Measurements from ENCODE around the gene TRIM44.

The TRIM44 gene

DNA sequence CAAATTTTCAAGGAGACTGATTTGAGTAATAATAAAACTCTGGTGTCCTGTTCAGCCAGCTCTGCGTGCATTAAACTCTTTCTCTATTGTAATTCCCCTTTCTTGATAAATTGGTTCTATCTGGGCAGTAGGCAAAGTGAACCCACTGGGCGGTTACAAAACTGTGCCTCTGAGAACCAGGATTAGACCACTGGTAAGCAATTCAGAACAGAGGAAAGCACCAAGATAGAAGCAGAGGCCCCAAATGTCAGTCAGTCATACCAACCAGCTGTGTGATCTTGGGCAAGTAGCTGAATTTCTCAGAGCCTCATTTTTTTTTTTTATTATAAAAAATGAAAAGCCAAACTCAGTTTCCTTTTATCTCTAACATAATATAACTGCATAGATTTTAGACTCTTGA is 54.9 kb downstream of the TRIM44 start:
- no peak for DNase-seq (ENCODE audit: low spot score)

GRCh38 chr11:35721651-35722282 is 59.2 kb downstream of the TRIM44 start:
- peak; percentile 41 for DNase-seq (ENCODE audit: low spot score)

- DNase-seq (ENCODE audit: low spot score), result no peak
Measured at GRCh38 chr11:35722641-35723040, 60.1 kb downstream of the TRIM44 start.

DNA sequence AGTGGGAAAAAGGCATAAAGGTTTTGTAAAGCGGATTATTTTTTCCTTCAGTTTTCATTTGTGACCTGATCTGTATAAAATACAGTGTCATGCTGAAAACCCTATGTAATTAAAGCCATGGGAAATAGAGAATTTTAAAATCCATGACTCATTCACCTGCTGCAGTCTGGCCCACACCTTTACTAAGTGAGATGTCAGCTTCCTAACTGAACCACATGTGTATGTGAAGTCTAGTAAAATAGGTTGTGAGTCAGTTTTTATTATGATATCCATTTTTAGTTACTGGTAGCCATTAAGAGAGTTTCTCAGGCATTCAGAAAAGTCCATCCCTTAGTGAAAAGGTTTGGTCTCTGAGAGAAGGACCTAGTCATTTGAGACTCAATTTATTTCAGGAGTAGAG is 60.9 kb downstream of the TRIM44 start:
- no peak for DNase-seq (ENCODE audit: low spot score)

DNA sequence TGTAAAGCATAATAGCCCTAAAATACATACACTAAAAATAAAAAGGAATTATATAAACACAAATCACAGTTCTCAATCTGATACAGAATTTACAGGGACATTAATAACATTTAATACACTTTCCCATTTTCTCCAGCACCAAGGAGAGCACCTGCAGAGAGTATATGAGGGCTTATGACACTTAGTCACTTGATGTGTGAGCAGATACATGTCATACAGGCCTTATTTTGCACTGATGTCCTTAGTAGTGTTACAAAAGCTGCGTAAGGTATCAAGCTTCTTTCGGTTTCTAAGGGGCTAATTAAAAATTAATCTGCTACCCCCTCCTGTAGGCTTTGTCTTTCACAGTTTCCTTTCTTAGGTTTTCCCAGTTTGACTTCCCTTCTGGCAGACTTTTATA is 61.3 kb downstream of the TRIM44 start:
- no peak for DNase-seq (ENCODE audit: low spot score)

DNA sequence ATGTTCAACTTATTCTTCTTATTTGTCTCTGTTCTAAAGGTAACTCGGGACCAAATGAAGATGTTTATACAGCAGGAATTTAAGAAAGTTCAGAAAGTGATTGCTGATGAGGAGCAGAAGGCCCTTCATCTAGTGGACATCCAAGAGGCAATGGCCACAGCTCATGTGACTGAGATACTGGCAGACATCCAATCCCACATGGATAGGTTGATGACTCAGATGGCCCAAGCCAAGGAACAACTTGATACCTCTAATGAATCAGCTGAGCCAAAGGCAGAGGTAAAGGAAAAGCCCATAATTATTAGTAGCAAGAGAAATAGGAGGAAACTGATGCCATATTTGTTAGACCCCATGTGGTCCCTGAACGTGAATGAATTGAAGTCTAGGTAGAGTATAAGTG is 63.3 kb downstream of the TRIM44 start:
- no peak for DNase-seq (ENCODE audit: low spot score)

- no peak for DNase-seq (ENCODE audit: low spot score)
Measured at GRCh38 chr11:35727140-35727539, 64.6 kb downstream of the TRIM44 start.

- no peak for DNase-seq (ENCODE audit: low spot score)
Measured at GRCh38 chr11:35730254-35730653, 67.7 kb downstream of the TRIM44 start.

DNA sequence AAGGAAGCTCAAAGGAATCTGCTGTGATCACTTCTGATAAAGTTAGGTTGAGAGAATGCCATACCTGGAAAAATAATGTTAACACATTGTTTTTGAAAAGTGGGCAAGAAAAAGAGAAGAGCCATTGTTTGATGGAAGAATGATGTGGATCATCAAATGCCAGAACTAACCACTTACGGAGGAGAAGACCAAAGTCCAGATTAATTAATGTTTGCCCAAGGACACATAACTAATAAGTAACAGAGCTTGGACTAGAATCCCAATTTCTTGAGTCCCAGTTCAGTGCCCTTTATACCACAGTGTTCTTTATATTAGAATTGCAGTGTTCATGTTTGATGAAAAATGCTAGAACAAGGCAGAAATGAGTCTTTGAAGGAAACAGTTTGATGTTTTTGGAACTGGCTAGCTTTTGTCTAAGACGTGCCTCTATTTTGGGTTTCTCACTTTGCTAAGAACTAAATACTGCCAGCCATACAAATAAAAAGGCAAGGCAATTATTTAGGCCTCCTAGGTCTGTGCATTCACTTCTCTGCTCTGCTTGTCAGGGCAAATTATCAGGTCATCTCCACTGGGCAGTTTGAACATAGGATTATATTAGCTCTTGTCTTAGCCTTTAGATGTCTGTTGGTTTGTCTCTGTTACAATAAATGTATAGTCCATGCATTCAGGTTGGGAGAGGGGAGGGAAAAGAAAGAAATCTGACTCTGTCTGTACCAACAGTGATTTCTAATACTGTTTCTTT is 72.3 kb downstream of the TRIM44 start:
- no peak for DNase-seq (ENCODE audit: low spot score)

DNA sequence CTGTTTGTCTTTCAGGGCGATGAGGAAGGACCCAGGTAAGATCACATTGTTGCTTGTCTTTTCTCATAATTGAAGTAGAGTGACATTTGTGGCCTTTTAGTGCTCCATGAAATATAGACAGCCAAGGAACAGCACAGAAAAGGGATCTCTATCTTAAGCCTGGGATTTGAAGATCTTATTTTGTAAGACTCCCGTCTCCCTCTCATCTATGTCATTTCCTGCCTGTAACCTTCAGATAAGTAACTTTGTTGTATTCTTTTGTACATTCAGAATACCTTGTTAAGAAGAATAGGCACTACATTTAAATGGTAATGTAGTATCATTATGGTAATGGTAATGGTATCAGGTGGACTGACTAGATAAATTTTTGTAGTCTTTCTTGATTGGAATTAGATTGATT is 72.8 kb downstream of the TRIM44 start:
- no peak for DNase-seq (ENCODE audit: low spot score)

DNA sequence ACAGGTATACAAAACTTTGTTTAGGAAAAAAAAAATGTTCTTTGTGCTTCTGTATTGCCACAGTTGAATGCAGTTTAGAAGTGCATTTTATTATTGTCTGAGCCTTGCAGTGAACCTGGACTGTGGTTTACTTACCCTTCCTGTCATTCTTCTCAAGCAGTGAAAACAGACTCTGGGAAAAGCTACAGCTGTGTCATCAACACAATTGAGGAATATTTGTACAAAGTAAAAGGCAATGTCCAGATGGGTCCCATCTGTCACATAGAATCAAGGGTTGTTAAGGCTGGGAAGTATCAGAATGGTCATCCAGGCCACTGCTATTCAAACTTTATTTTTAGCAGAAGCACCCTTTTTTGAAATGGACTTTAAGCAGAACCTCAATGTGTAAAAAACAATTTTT is 73.3 kb downstream of the TRIM44 start:
- DNase-seq (ENCODE audit: low spot score), result no peak

DNA sequence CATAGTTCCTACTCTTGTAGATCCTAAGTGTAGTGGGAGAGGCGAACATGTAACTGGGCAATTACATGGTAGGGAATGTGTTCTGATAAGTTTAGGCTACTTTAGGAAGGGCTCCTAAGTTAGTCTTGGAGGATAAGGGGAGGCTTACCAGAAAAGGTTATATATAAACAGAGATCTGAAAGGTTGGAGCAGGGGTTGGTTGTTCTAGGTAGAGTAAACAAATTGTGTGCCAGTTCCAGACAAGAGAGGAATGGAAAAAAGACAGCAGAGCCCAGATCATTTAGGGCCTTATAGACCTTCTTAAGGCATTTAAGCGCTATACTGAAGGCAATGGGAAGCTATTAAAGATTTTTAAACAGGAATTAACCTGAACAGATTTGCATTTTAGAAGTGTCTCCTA is 74.4 kb downstream of the TRIM44 start:
- no peak for DNase-seq (ENCODE audit: low spot score)

GRCh38 chr11:35740061-35740799 is 77.7 kb downstream of the TRIM44 start:
- DNase-seq (ENCODE audit: low spot score), result no peak

DNA sequence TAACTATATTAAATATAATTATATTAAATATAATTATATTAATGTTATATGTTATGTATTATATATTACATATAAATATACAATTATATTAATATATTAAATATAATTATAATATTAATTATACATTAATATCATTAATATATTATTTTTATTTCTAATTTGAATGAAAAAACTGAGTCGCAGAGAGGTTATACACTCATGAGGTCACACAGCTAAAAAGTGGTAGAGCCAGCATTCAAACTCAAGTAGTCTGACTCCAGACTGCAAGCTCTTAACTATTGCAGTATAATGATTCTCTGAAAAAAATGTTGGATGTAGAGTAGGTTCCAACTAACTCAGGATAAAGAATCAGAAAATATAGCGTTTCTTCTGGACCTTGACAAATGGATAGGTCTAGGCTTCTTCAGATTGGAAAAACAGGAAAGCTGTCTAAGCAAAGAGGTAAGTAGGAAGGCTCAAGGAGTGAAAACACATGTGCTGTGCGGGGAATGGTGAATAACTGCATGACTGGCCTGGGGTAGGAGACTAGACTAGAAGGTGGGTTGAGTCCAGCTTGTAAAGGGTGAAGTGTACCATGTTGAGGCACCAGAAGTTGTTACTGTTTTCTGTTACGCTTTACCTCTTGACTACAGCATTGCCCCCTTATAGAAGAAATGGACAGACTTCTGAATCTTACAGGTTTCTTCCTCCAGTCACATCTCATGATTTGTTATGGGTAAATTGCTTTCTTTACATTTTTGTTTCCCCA is 80.3 kb downstream of the TRIM44 start:
- no peak for DNase-seq (ENCODE audit: low spot score)

DNA sequence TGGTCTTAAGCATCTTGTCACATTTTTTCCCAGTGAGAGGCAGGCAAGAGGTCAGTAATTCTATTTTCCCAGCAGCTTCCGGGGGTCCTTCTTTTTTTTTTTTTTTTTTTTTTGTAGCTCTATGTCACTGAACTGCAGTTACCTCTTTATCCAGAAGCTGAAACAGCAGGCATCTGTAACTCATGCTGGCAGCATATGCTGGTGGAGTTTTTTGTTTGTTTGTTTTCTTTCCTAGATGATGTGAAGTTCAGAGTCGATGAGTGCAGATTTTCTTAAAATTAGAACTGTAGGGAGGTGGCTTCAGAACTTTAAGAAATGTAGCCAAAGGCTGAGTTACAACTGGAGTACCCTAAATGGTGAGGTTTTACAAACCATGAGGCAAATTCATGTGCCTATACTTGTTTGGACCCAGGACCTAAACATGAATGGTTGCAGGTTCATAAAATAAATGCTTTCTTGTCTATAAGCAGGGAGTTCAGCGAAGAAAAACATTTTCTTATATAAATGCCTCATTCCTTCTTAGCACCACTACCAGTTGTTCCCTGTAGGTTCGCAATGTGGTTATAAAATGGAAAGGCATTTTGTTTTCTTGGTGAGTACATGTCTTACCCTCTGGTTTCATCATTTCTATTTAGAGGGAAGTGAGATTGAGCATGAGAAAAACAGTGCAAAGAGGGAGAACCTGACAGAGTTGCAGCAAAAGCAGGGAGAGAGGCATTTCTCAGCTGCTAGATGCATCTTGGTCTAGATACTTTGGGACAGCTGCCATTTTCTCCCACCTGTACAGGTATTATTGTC is 84.0 kb downstream of the TRIM44 start:
- no peak for DNase-seq (ENCODE audit: low spot score)

- peak; percentile 54 for DNase-seq (ENCODE audit: low spot score)
Measured at GRCh38 chr11:35747668-35748067, 85.1 kb downstream of the TRIM44 start.

DNA sequence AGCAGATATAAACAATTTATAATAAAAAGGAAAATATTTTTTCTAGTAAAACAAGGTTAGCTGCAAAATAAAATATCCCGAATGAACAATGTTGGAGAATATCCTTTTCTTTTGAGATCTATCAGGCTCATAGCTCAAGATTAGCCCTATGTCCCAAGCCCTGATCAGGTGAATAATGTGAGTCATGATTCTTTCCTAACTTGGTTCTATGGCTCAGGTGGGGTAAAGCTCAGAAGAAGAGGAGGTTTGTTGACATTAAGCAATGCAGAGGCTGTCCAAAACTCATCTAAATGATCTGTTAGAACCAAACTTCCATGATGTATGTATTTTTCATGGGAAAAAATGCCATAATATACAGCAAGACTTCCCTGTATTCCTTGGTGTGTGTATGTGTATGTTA is 86.1 kb downstream of the TRIM44 start:
- no peak for DNase-seq (ENCODE audit: low spot score)

DNA sequence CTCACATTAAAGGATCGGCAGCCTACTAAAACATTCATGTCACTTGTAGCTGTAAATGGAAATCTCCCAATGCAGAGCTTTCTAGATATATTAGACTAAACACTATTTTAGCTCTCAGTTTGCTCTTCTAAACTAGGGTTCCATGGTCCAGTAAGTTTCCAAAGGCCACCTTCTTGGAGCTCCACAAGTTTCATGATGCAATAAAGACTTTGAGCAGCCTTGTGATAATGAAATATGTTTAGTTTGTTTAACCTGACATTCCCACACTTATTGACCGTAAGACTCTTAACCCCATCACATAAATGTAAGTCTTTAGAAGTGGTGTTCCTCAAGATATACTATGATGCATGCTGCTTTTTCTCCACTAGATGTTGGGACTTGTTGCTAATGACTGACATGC is 87.7 kb downstream of the TRIM44 start:
- DNase-seq (ENCODE audit: low spot score), result no peak

DNA sequence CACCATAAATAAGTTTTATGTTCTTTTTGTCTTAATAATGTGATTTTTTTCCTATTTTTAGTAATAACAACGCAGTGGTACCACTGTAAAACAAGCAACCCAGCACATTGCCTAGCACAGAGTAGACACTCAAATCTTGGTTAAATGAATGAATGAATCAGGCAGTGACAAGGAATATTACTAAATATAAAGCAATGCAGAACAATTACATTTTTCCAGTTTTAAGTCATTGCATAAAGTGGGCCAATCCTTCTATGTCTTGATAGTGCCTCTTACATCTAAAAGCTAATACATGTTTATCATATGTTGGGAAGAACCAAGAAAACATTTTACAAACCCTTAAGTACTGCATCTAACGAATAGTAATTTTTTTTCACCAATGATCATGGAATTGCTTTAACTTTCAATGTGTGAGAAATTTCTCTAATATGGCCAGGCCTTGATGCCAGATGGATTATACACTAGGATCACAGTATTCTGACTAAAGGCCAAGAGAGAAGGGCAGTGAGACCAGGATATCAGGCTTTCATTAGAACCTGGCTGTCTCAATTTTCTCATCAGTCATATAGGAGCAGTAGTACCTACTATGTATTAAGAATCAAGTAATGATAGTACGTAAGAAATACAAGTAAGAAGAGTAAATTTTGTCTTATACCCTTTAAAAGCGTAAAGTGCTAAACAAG is 88.5 kb downstream of the TRIM44 start:
- no peak for DNase-seq (ENCODE audit: low spot score)

DNA sequence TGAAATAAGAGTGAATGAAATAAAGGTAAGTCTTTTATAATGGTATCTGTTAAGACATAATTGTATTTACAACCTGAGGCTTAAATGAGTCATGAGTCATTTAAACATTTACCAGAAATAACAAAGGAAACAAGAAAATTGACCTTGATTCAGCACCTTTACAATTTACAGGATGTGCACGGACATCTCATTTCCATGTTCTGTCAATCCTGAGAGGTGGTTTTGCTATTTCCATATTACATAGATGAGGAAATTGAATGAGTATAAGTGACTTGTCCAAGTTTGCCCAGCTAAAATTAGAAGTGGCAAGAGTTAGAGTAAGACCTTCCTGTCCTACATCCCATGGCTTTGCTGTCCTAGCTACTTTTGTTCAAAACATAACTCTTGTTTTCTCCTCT is 89.1 kb downstream of the TRIM44 start:
- DNase-seq (ENCODE audit: low spot score), result no peak

- DNase-seq (ENCODE audit: low spot score), result no peak
Measured at GRCh38 chr11:35752115-35752514, 89.5 kb downstream of the TRIM44 start.
